ENCODE measurements around the gene ADCY9. TPM values are rescaled to one million over a fixed set of nuclear protein-coding genes. Genes with fewer than 3 reads are reported as not detected.

The ADCY9 gene
- polyA plus RNA-seq, 1 donor (not counting 4 experiments of a cell fraction or from before 2014, with no cell fraction given) = 3.0 TPM

- FAIRE-seq (no peak), DNase-seq (ENCODE audit: low read depth, low spot score) (no peak)
- Histone ChIP-seq H3K9me1 (ENCODE audit: control insufficient read depth, extremely low read depth, insufficient read depth, low read length) (no peaks in the 10 kb centered on the region), H3K27ac (ENCODE audit: control insufficient read depth, insufficient read depth, low read length) (no peak overlapping the region), H3K9me3 (ENCODE audit: control insufficient read depth, low read depth, low read length) (peaks cover 7% of the 10 kb centered on the region), H3K27me3 (ENCODE audit: control insufficient read depth, extremely low read depth, insufficient read depth, low read length) (peaks cover 12% of the 10 kb centered on the region), H3K79me2 (ENCODE audit: control insufficient read depth, insufficient read depth, low read length) (no peaks in the 10 kb centered on the region), H3K36me3 (ENCODE audit: control insufficient read depth in 2 of 2, extremely low read depth in 1 of 2, insufficient read depth in 2 of 2, low read length in 2 of 2) (no peaks in the 10 kb centered on the region), H3K4me1 (ENCODE audit: control insufficient read depth, extremely low read depth, insufficient read depth, low read length) (no peaks in the 10 kb centered on the region), H4K20me1 (ENCODE audit: control insufficient read depth, extremely low read depth, insufficient read depth, low read length) (peaks cover 2% of the 10 kb centered on the region), H3K4me3 (ENCODE audit: control insufficient read depth in 2 of 3, extremely low read depth in 1 of 3, insufficient read depth in 2 of 3, low read depth in 1 of 3, low read length in 3 of 3) (no peak overlapping the region), H2AFZ (ENCODE audit: control insufficient read depth, low read length) (no peak overlapping the region), H3K9ac (ENCODE audit: control insufficient read depth, extremely low read depth, insufficient read depth, low read length) (no peak overlapping the region), H3K4me2 (ENCODE audit: control insufficient read depth, extremely low read depth, insufficient read depth, low read depth, low read length) (no peak overlapping the region)
- dilution Hi-C loops (cut with MboI; ENCODE audit: extremely low pct_ligation_motif_present, low sequenced_read_pairs) = no loop called here
- TF ChIP-seq CTCF (optimal IDR thresholded peaks at IDR 0.05 in 1 of 3, IDR thresholded peaks at IDR 0.05 in 1 of 3, conservative IDR thresholded peaks at IDR 0.05 in 1 of 3; ENCODE audit: extremely low read depth in 1 of 3, insufficient read depth in 2 of 3, low read length in 3 of 3) = no peak
- no peak for TF ChIP-seq EZH2 (IDR thresholded peaks at IDR 0.05; ENCODE audit: low read length)
These were observed 196.0 kb downstream of the ADCY9 start for GRCh38 chr16:3920206-3920605.

GRCh38 chr16:3919413-3919812 is 196.8 kb downstream of the ADCY9 start:
- no peak overlapping the region for H3K4me3 ChIP-seq (ENCODE audit: control insufficient read depth in 2 of 3, extremely low read depth in 1 of 3, insufficient read depth in 2 of 3, low read depth in 1 of 3, low read length in 3 of 3)
- H3K9ac ChIP-seq (ENCODE audit: control insufficient read depth, extremely low read depth, insufficient read depth, low read length) = no peak overlapping the region
- dilution Hi-C loops (cut with MboI; ENCODE audit: extremely low pct_ligation_motif_present, low sequenced_read_pairs) = no loop called here
- FAIRE-seq (no peak), DNase-seq (ENCODE audit: low read depth, low spot score) (no peak)
- no peak for TF ChIP-seq EZH2 (IDR thresholded peaks at IDR 0.05; ENCODE audit: low read length)
- TF ChIP-seq CTCF (optimal IDR thresholded peaks at IDR 0.05 in 1 of 3, IDR thresholded peaks at IDR 0.05 in 1 of 3, conservative IDR thresholded peaks at IDR 0.05 in 1 of 3; ENCODE audit: extremely low read depth in 1 of 3, insufficient read depth in 2 of 3, low read length in 3 of 3) = no peak
- H3K9me1 ChIP-seq (ENCODE audit: control insufficient read depth, extremely low read depth, insufficient read depth, low read length) = no peaks in the 10 kb centered on the region
- H4K20me1 ChIP-seq (ENCODE audit: control insufficient read depth, extremely low read depth, insufficient read depth, low read length) = peaks cover 2% of the 10 kb centered on the region
- peaks cover 12% of the 10 kb centered on the region for H3K27me3 ChIP-seq (ENCODE audit: control insufficient read depth, extremely low read depth, insufficient read depth, low read length)
- no peaks in the 10 kb centered on the region for H3K36me3 ChIP-seq (ENCODE audit: control insufficient read depth in 2 of 2, extremely low read depth in 1 of 2, insufficient read depth in 2 of 2, low read length in 2 of 2)
- H2AFZ ChIP-seq (ENCODE audit: control insufficient read depth, low read length) = no peak overlapping the region
- H3K9me3 ChIP-seq (ENCODE audit: control insufficient read depth, low read depth, low read length) = peaks cover 7% of the 10 kb centered on the region
- no peaks in the 10 kb centered on the region for H3K4me1 ChIP-seq (ENCODE audit: control insufficient read depth, extremely low read depth, insufficient read depth, low read length)
- no peak overlapping the region for H3K4me2 ChIP-seq (ENCODE audit: control insufficient read depth, extremely low read depth, insufficient read depth, low read depth, low read length)
- H3K79me2 ChIP-seq (ENCODE audit: control insufficient read depth, insufficient read depth, low read length) = no peaks in the 10 kb centered on the region
- no peak overlapping the region for H3K27ac ChIP-seq (ENCODE audit: control insufficient read depth, insufficient read depth, low read length)
